ENCODE results near the gene CNTN6. TPM values are rescaled to one million over a fixed set of nuclear protein-coding genes. Genes with fewer than 3 reads are reported as not detected.

Gene CNTN6
- total RNA-seq, 1 donor from 2014 or later = not detected

- DNase-seq (ENCODE audit: low spot score) = no peak
Measured at GRCh38 chr3:1421577-1421976, 328.8 kb downstream of the CNTN6 start.

- no peak for DNase-seq (ENCODE audit: low spot score)
Measured at GRCh38 chr3:1423566-1424089, 330.8 kb downstream of the CNTN6 start.

- DNase-seq (ENCODE audit: low spot score) = no peak
Measured at GRCh38 chr3:1439395-1439794, 346.6 kb downstream of the CNTN6 start.

GRCh38 chr3:1442271-1442670 lies 349.4 kb downstream of the CNTN6 start:
- DNase-seq (ENCODE audit: low spot score) = no peak

- DNase-seq (ENCODE audit: low spot score) = no peak
Measured at GRCh38 chr3:1444195-1444594, 351.4 kb downstream of the CNTN6 start.

GRCh38 chr3:1446531-1446930 lies 353.7 kb downstream of the CNTN6 start:
- no peak for DNase-seq (ENCODE audit: low spot score)

GRCh38 chr3:1447452-1447851 lies 354.6 kb downstream of the CNTN6 start:
- no peak for DNase-seq (ENCODE audit: low spot score)

GRCh38 chr3:1448443-1448842 lies 355.6 kb downstream of the CNTN6 start:
- no peak for DNase-seq (ENCODE audit: low spot score)
